ENCODE data around the gene CCDC88C. TPM values are rescaled to one million over a fixed set of nuclear protein-coding genes. Genes with fewer than 3 reads are reported as not detected.

The CCDC88C gene
- total and polyA plus RNA-seq, 7 donors = 0.95 to 45.7 (median 3.9) TPM

DNA sequence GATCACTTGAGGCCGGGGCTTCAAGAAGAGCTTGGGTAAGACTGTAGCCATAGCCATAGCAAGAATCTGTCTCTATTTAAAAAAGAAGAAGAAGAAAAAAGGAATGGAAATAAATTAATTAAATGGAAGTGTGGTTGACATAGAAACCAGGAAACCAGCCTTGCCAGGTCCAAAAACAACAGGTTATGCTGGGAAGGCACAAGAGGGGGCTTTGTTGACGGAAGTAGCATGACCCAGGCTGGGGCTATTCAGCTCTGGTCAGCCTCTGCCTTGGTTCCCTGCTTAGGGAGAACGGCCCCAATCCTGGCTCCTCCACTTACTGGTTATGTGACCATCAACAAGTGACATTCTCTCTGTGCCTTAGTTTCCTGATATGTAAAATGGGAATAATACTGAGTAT lies 158.7 kb downstream of the CCDC88C start:
- Histone ChIP-seq H3K27ac (peak overlapping the region in 1 of 4 donors; percentile 36), H3K4me3 (no peak overlapping the region), H3K36me3 (no peaks in the 10 kb centered on the region), H3K27me3 (no peaks in the 10 kb centered on the region), H3K9me3 (no peaks in the 10 kb centered on the region), H3K4me1 (peaks cover 0 to 29% (median 19%) of the 10 kb centered on the region in 4 donors)
- intact Hi-C loops (cut with DNase I) = no loop called here
- no peak for TF ChIP-seq EP300 (IDR thresholded peaks at IDR 0.05)
- no peak for TF ChIP-seq POLR2AphosphoS5 (IDR thresholded peaks at IDR 0.05)
- no peak for TF ChIP-seq POLR2A (IDR thresholded peaks at IDR 0.05)
- TF ChIP-seq, protein P1, sequence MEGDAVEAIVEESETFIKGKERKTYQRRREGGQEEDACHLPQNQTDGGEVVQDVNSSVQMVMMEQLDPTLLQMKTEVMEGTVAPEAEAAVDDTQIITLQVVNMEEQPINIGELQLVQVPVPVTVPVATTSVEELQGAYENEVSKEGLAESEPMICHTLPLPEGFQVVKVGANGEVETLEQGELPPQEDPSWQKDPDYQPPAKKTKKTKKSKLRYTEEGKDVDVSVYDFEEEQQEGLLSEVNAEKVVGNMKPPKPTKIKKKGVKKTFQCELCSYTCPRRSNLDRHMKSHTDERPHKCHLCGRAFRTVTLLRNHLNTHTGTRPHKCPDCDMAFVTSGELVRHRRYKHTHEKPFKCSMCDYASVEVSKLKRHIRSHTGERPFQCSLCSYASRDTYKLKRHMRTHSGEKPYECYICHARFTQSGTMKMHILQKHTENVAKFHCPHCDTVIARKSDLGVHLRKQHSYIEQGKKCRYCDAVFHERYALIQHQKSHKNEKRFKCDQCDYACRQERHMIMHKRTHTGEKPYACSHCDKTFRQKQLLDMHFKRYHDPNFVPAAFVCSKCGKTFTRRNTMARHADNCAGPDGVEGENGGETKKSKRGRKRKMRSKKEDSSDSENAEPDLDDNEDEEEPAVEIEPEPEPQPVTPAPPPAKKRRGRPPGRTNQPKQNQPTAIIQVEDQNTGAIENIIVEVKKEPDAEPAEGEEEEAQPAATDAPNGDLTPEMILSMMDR (IDR thresholded peaks at IDR 0.05) = no peak
- DNase-seq = no peak
- 93 to 96% methylated on average over 3 of the region's 3 CpGs for WGBS, 2 donors

DNA sequence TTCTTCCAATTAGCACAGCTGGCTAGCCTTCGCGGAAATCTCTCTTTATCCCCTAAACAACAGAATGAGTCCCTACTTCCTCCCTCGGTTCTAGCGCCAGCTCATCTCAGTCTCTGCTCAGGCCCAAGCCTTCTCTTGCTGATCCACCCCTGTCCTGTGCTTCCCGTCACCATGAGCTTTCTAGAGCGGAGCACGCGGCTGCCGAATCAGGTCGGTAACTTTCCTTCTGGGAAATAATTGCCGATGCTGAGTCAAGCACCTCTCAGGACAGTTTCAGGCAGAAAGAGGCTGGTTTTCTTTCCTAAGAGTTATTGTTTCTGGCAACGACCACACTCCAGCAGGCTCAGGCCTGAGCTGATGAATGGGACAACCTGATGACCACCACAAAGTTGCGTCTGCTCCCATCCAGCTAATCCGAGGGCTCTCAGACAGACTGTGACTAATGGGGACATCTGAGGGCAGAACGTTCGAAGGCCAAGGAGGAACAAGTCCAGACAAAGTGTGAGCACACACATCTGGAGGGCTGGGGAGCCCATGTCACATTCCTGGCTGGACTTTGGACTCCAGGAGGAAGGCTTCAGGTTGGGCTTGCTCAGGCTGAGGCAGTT lies 159.5 kb downstream of the CCDC88C start:
- peak; percentile 91 for DNase-seq
- TF ChIP-seq POLR2AphosphoS5 (IDR thresholded peaks at IDR 0.05) (peak; percentile 45 to 77 (median 64)), POLR2A (IDR thresholded peaks at IDR 0.05) (no peak)
- H3K4me1 ChIP-seq = peaks cover 0 to 32% (median 24%) of the 10 kb centered on the region in 4 donors
- no peaks in the 10 kb centered on the region for H3K36me3 ChIP-seq
- H3K9me3 ChIP-seq = no peaks in the 10 kb centered on the region
- 62 to 65% methylated on average over 16 of the region's 16 CpGs for WGBS, 2 donors
- no peaks in the 10 kb centered on the region for H3K27me3 ChIP-seq
- peak overlapping the region in 3 of 4 donors; percentile 42 to 62 (median 60) for H3K27ac ChIP-seq
- intact Hi-C loops (cut with DNase I) = no loop called here
- H3K4me3 ChIP-seq = no peak overlapping the region

DNA sequence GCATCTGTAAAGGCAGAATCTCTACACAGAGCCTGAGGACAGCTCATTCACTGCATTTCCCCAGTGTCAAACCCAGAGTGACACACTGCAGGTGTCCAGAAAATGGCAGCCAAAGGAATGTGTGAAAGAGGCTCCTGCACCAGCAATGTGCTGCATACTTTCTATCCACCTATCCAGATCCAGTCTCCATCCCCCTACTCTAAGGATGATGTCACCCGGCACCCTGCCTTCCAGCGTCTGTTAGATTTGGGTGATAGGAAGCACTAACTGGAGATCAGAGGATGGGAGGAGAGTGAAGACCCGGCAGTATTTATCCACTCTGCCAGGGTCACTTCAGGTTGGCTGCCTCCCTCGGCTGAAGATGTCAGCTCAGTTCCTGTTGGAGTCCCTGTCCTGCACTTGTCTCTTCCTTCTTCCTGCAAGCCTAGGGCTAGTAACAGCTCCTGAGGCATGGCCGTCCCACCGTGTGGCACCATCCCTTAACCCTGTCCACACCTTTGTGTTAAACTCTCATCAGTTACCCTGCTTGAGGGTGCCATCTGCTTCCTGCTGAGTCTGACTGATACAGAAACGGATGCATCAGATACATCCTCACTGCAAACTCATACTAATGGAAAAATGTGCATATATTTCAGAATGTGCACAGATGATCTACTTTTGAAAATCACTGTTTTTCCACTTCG lies 160.2 kb downstream of the CCDC88C start:
- no peaks in the 10 kb centered on the region for H3K36me3 ChIP-seq

DNA sequence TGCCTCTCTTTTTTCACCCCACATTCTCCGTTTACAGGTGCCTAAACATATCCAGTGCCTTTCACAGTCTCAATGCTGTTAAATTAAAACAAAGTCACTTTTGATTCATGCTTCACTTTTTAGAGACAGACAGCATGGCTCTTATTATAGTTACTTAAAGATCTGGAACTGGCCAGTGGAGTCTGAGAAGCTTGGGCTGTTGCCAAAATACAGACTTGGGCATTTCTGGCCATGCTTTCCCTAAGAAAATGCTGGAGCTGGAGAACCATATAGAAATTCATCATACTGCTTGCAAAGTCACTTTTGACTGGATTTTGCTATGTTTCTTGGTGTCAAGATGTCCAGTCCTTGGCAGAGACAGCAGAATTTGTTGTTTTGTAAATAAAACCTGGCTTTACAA lies 161.0 kb downstream of the CCDC88C start:
- TF ChIP-seq POLR2A (IDR thresholded peaks at IDR 0.05) (no peak), POLR2AphosphoS5 (IDR thresholded peaks at IDR 0.05) (no peak), EP300 (IDR thresholded peaks at IDR 0.05) (no peak)
- TF ChIP-seq, protein P1 (IDR thresholded peaks at IDR 0.05) = no peak
- Histone ChIP-seq H3K36me3 (no peaks in the 10 kb centered on the region), H3K4me1 (peaks cover 0 to 38% (median 29%) of the 10 kb centered on the region in 4 donors), H3K9me3 (no peaks in the 10 kb centered on the region), H3K4me3 (no peak overlapping the region), H3K27me3 (no peaks in the 10 kb centered on the region), H3K27ac (peak overlapping the region in 3 of 4 donors; percentile 9 to 62 (median 60))
- WGBS, 2 donors = 70 to 73% methylated on average over 1 of the region's 1 CpG
- DNase-seq = no peak
- intact Hi-C loops (cut with DNase I) = no loop called here

More for the DNA sequence above, 160.2 kb downstream of the CCDC88C start:
- DNase-seq = no peak
- Histone ChIP-seq H3K4me1 (peaks cover 0 to 38% (median 29%) of the 10 kb centered on the region in 4 donors), H3K27ac (peak overlapping the region; percentile 41 to 62 (median 51)), H3K9me3 (no peaks in the 10 kb centered on the region), H3K4me3 (no peak overlapping the region), H3K27me3 (no peaks in the 10 kb centered on the region)
- 35 to 38% methylated on average over 8 of the region's 8 CpGs for WGBS, 2 donors
- intact Hi-C loops (cut with DNase I) = no loop called here
- TF ChIP-seq POLR2AphosphoS5 (IDR thresholded peaks at IDR 0.05) (no peak), POLR2A (IDR thresholded peaks at IDR 0.05) (no peak), EP300 (IDR thresholded peaks at IDR 0.05) (no peak)
- TF ChIP-seq, protein P1 (IDR thresholded peaks at IDR 0.05) = no peak

DNA sequence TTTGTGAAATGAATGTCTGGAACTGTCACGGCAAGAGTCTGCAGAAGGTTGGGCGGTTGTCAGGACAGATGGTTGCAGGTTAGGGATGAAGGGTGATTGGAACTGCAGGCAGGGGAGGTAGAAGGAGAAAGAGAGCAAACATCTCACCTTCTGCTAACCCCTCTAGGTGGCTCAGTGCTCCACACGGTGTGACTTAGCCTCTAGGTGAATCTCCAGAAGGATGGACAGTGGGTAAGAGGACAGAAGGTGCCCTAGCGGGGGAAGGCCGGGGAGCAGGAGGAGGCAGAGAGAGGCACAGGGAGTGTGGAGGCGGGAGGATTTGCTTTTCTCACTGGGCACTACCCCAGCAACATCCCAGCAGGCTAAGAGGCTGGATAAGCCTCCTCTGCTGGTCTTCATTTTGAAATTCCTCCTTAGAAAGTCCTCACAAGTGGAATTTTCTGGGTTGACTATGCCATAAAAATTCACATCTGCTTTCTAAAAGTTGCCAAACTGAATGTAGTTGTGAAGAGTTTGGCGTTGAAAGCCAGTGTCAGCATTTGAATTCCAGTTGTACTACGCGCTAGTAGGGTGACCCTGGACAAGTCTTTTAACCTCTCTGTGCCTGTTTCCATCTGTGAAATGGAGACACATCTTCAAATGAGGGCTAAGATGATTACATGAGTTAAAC lies 162.5 kb downstream of the CCDC88C start:
- TF ChIP-seq, protein P1 (IDR thresholded peaks at IDR 0.05) = no peak
- no peak for TF ChIP-seq EP300 (IDR thresholded peaks at IDR 0.05)
- no peak for TF ChIP-seq POLR2A (IDR thresholded peaks at IDR 0.05)
- no peak for TF ChIP-seq POLR2AphosphoS5 (IDR thresholded peaks at IDR 0.05)
- Histone ChIP-seq H3K27ac (peak overlapping the region in 1 of 4 donors; percentile 73), H3K4me1 (peaks cover 0 to 40% (median 29%) of the 10 kb centered on the region in 4 donors), H3K36me3 (no peaks in the 10 kb centered on the region), H3K27me3 (no peaks in the 10 kb centered on the region), H3K9me3 (no peaks in the 10 kb centered on the region), H3K4me3 (no peak overlapping the region)
- DNase-seq = no peak
- WGBS, 2 donors = 68 to 76% methylated on average over 9 of the region's 9 CpGs
- intact Hi-C loops (cut with DNase I) = no loop called here
